ENCODE data around the gene ATPAF1.

- TF ChIP-seq CTCF (IDR thresholded peaks at IDR 0.05; ENCODE audit: low read depth, low read length) (no peak), POLR2A (IDR thresholded peaks at IDR 0.05; ENCODE audit: extremely low read depth, insufficient read length) (no peak)
- TF ChIP-seq, protein P1, sequence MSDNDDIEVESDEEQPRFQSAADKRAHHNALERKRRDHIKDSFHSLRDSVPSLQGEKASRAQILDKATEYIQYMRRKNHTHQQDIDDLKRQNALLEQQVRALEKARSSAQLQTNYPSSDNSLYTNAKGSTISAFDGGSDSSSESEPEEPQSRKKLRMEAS (IDR thresholded peaks at IDR 0.05; ENCODE audit: low read depth, low read length) = no peak
These were observed 37.2 kb upstream of the ATPAF1 start for GRCh38 chr1:46705408-46705807.

Measured in NB4 (cell line).